HG02852 (cell line): ENCODE measurements around the gene TOE1.
"Not testable (repeated sequence)": the region's sequence is repeated elsewhere in the genome, so short reads cannot be mapped to it uniquely, and the experiment has no call there.

Source experiments
- ATAC-seq: cut with Tn5 transposase; IDR thresholded peaks from one replicate; pipeline ENCODE4 v1.9.1; 2021; ENCODE audit warnings: mild to moderate bottlenecking, moderate library complexity; ENCODE audit not compliant: unreplicated experiment

TOE1 gene

GRCh38 chr1:45354838-45355237, 14.9 kb downstream of the TOE1 start:
- no peak for ATAC-seq

GRCh38 chr1:45355683-45356082, 15.7 kb downstream of the TOE1 start:
- ATAC-seq = no peak

GRCh38 chr1:45356186-45356585, 16.2 kb downstream of the TOE1 start:
- ATAC-seq = no peak

GRCh38 chr1:45359882-45360513, 20.0 kb downstream of the TOE1 start:
- ATAC-seq = no peak

- not testable (repeated sequence) for ATAC-seq
Observed at GRCh38 chr1:45360981-45361380, 21.0 kb downstream of the TOE1 start.

GRCh38 chr1:45364294-45364693, 24.3 kb downstream of the TOE1 start:
- no peak for ATAC-seq

GRCh38 chr1:45365051-45365450, 25.1 kb downstream of the TOE1 start:
- ATAC-seq = peak; percentile 72

GRCh38 chr1:45370575-45370974, 30.6 kb downstream of the TOE1 start:
- ATAC-seq = peak; percentile 79

GRCh38 chr1:45373573-45373972, 33.6 kb downstream of the TOE1 start:
- ATAC-seq = no peak

- no peak for ATAC-seq
Observed at GRCh38 chr1:45375104-45376090, 35.4 kb downstream of the TOE1 start.

- no peak for ATAC-seq
Observed at GRCh38 chr1:45378184-45378583, 38.2 kb downstream of the TOE1 start.

- no peak for ATAC-seq
Observed at GRCh38 chr1:45379524-45379923, 39.6 kb downstream of the TOE1 start.

GRCh38 chr1:45380125-45380524, 40.2 kb downstream of the TOE1 start:
- no peak for ATAC-seq

GRCh38 chr1:45380730-45381129, 40.8 kb downstream of the TOE1 start:
- ATAC-seq = no peak

GRCh38 chr1:45381243-45381642, 41.3 kb downstream of the TOE1 start:
- no peak for ATAC-seq

- no peak for ATAC-seq
Observed at GRCh38 chr1:45383191-45383590, 43.2 kb downstream of the TOE1 start.

- not testable (repeated sequence) for ATAC-seq
Observed at GRCh38 chr1:45384213-45384612, 44.2 kb downstream of the TOE1 start.

- no peak for ATAC-seq
Observed at GRCh38 chr1:45385302-45385701, 45.3 kb downstream of the TOE1 start.

GRCh38 chr1:45386219-45386618, 46.2 kb downstream of the TOE1 start:
- no peak for ATAC-seq
